Omental fat pad (tissue), 4 donors: ENCODE data around the gene SLC12A9. TPM values are rescaled to one million over a fixed set of nuclear protein-coding genes. Genes with fewer than 3 reads are reported as not detected.

Experiments
- ATAC-seq: fragments of 150-250 bp; one replicate; pipeline ENCODE4 v1.9.1; 2016; ENCODE audit warnings: mild to moderate bottlenecking, moderate library complexity; ENCODE audit not compliant: low FRiP score
- DNase-seq: peaks from one replicate; pipeline ENCODE4 v3.0.0-alpha.2; 2019; ENCODE audit warnings: low spot score
- total RNA-seq, 4 donors: library from RNA; depleted of rRNA; stranded (reverse); fragments of >200 nt; gene quantifications; one replicate each; pipeline ENCODE4 v1.1.0, GENCODE V29; 2016
- TF ChIP-seq, protein P1 (sequence below), 3 donors: fragments of 450-650 bp; IDR thresholded peaks; one replicate each; pipeline ENCODE4 v1.5.1; 2016 to 2017; ENCODE audit warnings: antibody characterized with exemption in 3 of 3, mild to moderate bottlenecking in 3 of 3, moderate library complexity in 2 of 3

Gene SLC12A9
- total RNA-seq, 4 donors from 2014 or later, result 9.6 to 29.0 (median 13.3) TPM

DNA sequence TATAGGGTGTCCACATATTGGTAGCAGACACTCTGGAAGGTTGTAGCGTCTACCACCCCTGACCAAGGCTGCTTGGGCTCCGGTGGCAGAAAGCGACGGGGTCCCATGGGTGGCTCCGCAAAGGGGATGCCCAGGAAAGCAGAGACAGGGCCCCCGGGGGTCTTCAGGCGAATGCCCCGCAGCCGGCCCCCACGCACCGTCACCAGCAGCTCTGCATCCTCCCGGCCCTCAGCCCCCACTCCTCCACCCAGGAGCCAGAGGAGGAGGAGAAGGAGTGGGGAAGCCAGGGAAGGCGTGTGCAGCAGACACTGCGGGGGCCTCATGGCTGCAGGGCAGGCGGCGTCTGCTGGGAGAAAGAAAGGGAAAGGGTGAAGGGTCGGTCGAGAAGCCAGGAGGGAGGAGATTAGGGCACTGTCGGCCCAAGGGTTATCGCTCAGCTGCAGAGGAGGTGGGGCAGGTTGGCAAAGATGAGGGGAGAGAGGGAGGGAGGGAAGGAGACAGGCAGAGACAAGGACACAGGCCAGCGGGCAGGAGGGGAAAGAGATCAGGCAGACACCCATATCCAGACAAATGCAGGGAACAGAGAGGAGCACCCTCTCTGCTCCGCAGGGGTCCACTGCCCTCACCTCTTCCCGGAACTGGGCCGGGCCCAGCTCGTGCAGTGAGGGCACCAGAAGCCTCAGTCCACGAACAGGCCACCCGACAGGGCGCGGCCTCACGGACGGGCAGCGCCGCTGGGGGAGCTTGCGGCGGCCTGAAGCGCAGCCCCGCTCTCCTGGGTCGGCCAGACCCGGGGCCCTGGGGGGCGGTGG, 41.6 kb downstream of the SLC12A9 start:
- DNase-seq (no peak), ATAC-seq (no peak)
- TF ChIP-seq, protein P1, sequence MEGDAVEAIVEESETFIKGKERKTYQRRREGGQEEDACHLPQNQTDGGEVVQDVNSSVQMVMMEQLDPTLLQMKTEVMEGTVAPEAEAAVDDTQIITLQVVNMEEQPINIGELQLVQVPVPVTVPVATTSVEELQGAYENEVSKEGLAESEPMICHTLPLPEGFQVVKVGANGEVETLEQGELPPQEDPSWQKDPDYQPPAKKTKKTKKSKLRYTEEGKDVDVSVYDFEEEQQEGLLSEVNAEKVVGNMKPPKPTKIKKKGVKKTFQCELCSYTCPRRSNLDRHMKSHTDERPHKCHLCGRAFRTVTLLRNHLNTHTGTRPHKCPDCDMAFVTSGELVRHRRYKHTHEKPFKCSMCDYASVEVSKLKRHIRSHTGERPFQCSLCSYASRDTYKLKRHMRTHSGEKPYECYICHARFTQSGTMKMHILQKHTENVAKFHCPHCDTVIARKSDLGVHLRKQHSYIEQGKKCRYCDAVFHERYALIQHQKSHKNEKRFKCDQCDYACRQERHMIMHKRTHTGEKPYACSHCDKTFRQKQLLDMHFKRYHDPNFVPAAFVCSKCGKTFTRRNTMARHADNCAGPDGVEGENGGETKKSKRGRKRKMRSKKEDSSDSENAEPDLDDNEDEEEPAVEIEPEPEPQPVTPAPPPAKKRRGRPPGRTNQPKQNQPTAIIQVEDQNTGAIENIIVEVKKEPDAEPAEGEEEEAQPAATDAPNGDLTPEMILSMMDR (IDR thresholded peaks at IDR 0.05), result no peak

DNA sequence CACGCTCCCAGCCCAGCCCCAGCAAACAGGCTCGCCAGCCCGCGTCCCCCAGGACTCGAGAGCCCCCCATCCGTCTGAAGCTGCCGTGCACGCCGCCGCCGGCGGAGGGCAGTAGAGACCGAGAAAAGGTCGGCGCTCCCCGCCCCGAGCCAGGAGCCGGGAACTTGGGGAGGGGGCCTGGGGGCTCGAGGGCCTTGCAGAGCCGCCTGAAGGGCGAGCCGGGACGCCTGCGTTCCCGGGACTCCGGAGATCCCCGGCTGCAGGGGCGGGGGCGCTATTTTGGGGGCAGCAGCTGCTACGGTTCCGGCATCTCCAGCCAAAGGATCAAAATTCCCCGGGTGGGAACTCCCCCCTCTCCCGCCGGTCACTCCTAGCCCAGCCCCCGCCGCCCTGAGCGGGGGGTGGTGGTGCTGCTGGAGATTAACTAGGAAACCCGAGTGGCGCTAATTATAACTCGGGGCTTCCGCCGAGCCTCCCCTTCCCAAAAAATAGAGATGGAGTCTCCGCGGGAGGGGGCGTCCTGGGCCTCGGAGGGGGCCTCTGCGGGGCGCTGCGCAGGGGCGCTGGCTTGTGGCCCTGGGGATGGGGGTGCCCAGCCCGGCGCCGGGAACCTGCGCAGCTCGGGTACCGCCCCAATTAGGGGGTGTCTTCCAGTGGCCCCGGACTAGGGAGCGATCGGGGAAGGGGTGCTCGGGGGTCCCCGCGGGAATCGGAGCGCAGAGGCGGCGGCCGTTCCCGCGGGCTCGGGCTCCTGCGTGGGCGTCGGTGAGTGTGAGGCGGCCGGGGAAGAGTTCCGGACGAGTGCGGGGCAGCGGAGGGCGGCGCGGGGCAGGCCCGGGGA, 42.6 kb downstream of the SLC12A9 start:
- TF ChIP-seq, protein P1 (IDR thresholded peaks at IDR 0.05), result no peak
- ATAC-seq (no peak), DNase-seq (peak; percentile 60)

DNA sequence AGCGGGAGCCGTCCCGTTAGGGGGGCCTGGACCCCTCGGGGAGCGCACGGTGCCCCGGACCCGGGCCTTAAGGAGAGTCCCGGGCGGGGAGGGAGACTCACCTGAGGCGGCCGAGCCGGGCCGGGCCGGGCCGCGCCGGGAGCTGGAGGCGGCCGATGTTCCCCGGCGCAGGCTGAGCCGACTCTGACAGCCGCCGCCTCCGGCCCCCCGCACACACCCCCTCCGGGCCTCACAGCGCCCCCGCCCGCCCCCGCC, 43.1 kb downstream of the SLC12A9 start, which contains the start of gene ACHE:
ACHE (minus strand) TSS at position 188 of the 255 bp plus-strand sequence. CDS start 1,656 bp downstream, outside the sequence.
- no peak for DNase-seq
- ATAC-seq, result no peak

DNA sequence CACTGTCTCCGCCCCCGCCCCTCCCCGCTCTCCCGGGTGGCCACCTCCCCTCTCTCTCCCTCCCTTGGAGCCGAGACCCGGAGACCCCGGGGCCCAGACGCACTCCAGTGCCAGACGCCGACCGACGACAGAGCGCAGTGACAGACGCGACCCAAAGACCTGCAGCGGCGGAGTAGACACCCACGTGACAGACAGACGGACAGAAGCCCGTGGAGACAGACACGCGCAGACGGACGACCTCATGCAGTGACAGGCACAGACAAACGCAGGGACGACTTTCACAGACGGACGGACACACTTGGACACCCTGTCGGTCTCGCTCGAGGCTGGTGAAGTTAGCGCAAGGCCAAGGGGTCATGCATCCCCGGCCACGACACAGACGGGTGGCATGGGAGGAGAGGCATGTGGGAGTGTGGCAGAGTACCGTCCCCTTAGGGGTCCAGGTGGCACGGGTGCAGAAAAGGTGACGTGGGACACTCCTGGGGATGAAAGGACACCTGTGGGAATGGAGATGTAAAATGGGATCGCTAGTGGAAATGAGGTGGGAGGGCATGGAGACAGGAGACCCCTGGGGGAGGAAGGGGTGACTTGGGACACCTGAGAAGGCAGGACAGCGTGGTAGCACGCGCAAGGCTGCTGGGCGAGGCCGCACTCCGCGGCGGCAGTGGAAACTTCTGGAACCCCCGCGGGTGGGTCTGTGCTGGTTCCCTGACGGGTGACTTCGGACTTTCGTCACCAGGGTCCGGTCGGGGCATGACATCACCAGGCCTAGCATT, 43.6 kb downstream of the SLC12A9 start:
- DNase-seq, result no peak
- TF ChIP-seq, protein P1 (IDR thresholded peaks at IDR 0.05), result no peak
- ATAC-seq, result peak; percentile 2

More for the DNA sequence above, 43.1 kb downstream of the SLC12A9 start, which contains the start of gene ACHE:
- TF ChIP-seq, protein P1 (IDR thresholded peaks at IDR 0.05), result no peak

DNA sequence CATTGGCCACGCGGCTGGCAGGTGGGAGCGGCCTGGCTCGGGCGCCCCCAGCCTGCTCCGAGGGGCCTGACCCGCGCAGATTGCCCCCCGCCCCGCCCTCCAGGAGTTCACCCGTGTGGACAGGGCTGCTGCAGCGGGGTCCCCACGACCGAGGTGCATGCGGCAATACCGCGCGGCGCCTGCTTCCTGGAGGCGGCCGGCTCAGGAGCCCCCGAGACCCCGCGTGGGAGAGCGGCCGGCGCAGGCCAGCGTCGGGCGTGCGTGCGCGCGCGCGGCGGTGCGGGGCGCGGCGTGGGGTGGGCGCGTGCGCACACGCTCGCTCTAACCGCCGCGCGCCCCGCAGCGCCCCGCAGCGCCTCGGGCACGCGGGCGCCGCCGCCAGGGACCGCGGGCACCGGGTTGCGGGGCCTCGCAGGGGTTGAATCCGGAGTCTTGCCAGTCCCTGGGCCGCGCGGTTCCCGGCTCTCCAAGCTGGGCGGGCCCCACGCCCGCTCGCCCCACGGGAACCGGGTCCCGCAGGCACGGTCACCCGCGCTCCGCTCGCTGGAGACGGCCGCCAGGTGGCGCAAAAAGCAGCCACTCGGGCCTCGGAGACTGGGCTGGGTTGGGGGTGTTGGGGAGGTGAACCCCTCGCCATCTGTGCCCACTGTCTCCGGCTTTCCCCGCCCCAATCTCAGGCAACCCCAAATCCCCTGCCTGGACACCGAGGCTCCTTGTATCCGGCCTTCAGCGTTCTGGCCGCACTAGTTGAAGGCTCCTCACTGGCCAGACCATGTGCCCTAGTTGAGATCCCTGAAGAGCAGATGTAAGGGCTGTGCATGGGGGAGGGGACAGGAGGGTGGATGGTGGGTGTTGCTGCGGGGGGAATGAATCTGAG, 44.5 kb downstream of the SLC12A9 start:
- TF ChIP-seq, protein P1 (IDR thresholded peaks at IDR 0.05), result peak in 2 of 3 donors; percentile 14 to 30
- ATAC-seq, result peak; percentile 19
- no peak for DNase-seq
